GM20431 (cell line): Measurements from ENCODE around the gene NADK2.

Source experiments
- in situ Hi-C: fragments of 300-500 bp; cut with MseI, MboI; formaldehyde crosslinking; loops from one replicate; pipeline ENCODE4 v1.15.0; 2020; ENCODE audit warnings: low sequenced_read_pairs; ENCODE audit not compliant: unreplicated experiment

Gene NADK2

DNA sequence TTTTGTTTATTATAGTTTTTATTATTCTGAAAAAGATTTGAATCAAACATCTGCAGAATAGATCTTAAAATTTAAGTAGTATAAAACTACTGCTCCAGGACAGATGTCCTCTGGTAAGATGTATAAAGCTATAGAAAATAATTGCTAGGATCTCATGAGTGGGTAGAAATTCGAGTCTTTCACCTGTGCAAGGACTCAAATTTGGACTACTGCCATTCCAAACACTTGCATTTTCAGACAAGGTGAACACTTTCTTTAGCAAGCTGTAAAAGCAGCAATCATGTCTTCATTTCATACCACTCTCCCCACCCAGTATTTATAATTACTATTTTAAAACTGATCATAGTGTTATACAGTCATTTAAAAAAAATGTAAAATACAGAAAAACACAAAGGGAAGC, 69.1 kb downstream of the NADK2 start:
- in situ Hi-C loops: no loop called here

DNA sequence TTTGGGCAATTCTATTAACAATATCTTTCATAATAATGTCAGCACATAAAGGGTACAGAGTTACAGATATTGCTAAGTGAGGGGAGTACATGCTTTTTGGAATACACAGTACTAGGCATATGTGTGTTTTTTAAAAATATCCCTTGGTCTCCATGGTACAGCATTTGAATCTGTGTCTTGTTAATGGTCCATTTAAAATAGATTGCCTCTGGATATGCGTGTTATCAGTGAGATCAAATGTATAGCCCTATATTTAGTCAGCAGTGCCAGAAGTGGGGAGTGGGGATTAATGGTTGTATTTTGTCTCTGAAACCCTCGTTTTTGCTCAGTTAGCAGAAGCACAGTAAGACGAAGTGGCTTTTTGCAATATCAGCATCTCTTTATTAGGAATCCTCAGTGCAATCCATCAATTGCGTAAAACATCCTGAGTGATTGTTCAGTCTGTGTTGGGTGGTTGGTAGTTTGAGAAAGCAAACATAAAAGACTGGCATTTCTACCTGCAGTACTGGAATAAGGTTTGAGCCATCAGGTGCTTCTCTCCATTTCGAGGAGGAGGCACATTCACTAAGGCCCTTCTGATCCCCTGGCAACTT, 70.8 kb downstream of the NADK2 start:
- in situ Hi-C loops: no loop called here

DNA sequence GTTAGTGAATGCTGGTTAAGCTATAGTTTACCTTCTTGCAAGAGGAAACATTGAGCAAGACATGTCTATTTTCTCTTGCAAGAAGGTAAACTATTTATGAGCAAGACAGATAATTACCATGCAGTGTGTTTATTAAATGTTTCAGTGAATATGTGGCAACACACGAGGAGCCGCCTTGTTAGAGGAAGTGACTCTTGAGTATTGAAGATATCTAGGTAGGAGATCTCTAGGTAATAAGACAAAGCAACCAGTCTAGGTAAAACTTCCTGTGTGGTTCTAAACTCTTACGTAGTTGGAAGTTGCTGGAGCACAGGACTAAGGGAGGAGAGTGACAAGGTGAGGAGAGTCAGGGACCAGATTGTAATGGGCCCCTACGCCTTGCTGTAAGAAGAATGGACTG, 73.0 kb downstream of the NADK2 start:
- in situ Hi-C loops: no loop called here

DNA sequence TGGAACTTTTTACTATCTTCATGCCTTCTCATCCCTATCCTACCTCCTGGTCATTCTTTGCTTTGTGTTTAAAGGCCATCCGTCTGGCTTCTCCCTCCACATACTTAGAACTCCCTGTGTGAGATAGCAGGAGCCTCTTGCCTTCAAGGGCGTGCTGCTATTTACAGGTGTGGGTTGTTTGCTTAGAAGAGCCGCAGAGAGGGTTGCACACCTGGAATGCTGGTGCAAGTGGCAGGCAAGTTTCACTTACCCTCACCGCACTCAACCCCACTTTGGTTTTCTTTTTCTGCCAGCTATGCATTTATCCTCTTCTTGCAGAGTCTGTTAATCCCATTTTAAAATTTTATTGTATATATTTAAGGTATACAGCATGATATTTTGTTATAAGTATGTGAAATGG, 77.3 kb downstream of the NADK2 start:
- in situ Hi-C loops: no loop called here

DNA sequence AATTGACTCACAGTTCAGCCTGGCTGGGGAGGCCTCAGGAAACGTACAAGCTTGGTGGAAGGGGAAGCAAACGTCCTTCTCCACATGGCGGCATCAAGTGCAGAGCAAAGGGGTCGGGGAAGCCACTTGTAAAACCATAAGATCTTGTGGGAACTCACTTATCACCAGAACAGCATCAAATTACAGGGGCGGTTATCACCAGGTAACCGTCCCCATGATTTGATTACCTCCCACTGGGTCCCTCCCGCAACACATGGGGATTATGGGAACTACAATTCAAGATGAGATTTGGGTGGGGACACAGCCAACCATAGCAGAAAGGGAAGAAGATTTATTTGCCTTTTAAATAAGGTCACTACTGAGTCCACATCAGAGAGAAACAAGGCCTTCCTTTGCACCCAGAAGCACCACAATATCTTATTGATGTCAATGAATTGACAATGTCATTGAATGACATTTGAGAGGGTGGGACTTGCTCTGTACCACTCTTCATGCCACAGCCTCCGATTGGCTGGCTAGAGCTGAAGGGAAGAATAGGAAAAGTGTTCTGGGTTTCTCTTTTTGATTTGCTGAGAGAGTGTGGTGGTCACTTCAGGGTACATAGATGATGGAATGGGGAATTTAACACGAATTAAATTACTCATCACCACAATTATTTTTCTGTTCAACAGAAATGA, 78.8 kb downstream of the NADK2 start:
- in situ Hi-C loops: no loop called here

DNA sequence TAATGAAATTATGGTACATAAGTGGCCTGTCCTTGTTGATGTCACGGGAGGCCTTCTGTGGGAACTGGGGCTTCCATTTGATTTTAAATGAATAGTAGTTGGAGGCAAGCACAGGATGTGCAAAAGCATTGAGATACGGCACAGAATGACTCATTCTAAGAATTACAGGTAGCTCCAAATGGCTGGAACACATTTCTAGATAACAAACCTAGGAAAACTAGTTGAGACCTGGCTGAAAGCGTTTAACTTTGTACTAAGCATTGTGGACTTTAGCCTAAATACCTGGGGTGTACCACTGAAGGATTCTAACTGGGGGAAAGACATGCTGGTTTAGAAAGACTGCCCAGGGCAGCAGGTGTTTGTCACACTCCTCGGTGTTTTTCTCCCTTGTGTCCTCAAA, 80.4 kb downstream of the NADK2 start:
- in situ Hi-C loops: no loop called here

DNA sequence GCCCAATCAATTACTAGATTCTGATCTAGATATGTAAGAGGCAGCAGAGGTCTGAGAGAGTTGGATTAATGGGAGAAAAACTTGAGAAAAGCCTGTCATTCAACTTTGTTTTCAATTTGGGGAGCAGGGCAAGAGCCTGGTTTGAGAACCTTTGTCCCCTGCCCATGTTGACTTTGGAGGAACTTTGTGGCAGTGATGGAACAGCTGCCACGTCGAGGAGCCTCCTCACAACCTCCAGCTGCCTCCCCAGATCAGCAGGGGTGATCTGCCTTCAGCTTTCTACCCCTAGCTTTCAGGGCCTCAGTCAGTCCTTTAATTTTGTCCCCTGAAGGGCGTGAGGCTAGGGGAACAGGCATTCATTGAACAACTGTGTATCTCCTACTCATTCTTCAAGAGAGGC, 81.1 kb downstream of the NADK2 start:
- in situ Hi-C loops: no loop called here

DNA sequence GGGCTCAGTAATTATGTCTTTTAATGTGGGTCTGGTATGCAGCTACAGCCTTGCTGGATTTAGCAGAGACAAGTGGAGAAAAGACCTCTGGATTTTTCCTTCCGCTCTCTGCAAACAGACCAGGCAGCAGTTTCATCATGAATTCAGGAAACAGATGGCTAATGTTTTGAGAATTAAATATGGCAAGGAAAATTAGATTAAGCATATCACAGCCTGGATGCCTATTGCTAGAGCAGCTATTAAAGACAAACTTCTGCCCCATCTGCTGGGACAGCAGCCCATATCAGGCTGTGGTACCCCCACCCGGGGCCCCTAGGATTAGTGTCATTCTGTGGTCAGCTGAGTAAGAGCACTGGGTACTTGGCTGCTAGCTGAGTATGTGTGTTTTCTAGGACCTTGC, 83.6 kb downstream of the NADK2 start:
- in situ Hi-C loops: no loop called here

DNA sequence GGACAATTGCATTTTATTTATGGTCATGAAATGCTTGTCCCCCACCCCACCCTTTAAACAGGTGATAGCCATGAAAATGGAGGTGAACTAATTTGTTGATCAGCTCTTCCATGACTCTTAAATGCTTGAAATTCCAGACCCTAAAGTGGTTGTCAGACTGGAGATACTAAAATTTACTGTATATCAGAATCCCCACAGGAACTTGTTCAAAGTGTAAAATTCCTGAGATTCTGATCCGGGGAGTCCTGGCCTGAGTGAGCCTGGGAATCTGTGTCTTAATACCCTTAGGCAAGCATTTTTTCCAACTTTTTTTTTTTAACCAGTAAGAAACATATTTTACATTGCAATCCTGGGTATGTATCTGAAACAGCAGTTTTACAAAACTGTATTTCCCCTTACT, 85.1 kb downstream of the NADK2 start:
- in situ Hi-C loops: no loop called here

DNA sequence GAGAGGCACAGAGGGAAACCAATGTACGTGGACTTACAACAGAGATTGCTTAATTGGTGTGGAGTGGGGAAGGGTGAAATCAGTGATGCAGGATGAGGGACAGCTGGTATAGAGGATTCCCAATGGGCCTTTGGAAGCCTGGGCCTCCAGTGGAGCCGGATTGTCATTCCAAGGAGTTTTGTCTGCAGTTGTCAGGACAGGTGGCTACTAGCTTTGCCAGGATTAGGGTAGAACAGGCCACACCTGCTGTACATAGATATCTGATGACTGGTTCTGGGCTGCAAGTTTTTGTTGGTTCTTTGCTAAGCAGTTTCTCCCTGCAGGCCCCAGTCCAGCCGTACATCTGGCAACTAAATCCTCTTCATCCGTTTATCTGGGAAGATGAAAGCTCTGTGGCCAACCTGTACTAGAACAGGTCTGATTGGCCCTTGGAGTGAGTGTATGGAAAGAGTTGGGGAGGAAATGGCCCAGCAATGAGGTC, 85.6 kb downstream of the NADK2 start:
- in situ Hi-C loops: no loop called here

DNA sequence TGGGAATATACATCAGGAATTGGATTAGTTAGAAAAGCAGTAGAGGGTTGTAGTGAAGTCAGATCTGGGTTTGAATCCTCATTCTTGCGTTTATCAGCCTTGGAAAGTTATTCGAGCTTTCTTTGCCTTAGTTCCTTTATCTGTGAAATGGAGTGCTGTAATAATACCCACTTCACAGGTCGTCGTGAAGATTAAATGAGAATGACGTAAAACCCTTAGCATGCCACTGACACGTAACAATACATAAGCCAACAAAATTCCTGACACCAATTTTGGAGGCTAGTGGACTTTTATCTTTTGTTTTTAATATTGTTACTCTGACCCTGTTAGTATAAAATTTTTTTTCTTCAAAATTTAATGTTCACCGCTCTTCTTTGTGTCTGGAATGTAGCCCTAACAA, 86.4 kb downstream of the NADK2 start:
- in situ Hi-C loops: no loop called here

DNA sequence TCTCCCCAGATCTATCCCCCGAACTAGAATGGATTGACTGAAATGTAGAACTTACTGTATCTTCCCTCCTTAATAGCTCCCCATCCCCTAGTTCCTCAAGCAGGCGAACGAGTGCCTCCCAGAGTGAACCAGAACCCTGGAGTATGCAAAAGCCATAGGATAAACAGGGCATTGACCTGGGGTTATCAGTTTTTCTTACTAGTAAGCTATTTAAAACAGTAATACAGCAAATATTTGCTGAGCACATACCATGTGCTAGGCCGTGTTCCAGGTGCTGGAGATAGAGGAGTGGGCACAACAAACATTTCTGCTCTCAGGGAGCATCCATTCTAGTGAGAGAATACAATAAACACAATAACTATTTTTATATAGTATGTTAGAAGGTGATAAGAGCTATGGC, 88.0 kb downstream of the NADK2 start:
- in situ Hi-C loops: no loop called here

DNA sequence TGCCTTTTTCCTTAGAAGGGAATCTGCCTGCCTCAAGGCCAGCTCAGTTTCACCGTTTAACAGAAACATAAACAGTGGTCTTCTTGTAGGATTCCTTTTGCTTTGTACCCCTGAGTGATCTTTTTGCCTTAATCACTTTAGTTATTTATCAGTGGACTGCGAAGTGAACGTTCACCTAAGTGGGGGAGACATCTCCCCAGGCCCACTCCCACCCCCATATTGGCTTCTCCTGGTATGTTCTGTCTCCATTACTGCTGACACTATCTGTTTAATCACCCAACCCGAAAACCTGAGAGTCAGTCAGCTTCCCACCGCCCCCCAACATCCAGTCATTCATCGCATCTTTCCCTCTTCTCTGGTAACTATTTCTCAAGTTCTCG, 88.4 kb downstream of the NADK2 start:
- in situ Hi-C loops: no loop called here

DNA sequence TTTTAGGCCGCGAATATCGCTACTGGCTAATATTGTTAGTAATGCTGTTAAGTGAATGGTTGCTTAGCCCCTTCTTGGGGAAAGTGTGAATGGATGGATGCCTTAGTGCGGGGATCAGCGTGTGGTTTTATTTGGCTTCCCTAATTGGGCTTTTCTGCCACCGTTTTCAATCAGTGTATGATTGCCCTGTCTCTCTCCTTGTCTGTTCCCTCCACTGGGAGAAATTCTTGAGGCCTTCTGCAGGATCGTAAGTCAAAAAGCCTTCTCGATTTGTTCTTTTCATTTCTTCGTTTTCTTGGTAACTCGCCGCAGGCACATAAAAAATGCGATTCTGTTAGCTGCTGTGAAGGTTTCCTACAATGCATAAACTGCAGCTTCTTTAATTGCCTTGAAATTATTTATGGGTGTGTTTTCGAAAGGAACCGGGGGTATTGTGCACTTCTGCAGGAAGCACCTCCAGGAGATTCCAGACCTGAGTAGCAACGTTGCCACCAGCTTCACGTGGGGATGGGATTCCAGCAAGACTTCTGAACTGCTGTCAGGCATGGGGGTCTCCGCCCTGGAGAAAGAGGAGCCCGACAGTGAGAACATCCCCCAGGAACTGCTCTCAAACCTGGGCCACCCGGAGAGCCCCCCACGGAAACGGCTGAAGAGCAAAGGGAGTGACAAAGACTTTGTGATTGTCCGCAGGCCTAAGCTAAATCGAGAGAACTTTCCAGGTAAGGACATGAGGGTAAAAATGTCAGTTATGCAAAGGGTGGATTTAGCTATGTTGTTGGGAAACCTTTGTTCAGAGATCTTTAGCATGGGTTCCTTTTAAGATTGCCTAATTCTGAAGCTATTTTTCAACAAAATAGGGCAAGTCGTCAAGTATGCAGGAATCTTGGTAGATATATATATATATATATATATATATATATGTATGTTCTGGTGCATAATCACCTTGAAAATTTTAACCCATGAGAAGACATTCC, 89.1 kb downstream of the NADK2 start:
- in situ Hi-C loops: no loop called here

DNA sequence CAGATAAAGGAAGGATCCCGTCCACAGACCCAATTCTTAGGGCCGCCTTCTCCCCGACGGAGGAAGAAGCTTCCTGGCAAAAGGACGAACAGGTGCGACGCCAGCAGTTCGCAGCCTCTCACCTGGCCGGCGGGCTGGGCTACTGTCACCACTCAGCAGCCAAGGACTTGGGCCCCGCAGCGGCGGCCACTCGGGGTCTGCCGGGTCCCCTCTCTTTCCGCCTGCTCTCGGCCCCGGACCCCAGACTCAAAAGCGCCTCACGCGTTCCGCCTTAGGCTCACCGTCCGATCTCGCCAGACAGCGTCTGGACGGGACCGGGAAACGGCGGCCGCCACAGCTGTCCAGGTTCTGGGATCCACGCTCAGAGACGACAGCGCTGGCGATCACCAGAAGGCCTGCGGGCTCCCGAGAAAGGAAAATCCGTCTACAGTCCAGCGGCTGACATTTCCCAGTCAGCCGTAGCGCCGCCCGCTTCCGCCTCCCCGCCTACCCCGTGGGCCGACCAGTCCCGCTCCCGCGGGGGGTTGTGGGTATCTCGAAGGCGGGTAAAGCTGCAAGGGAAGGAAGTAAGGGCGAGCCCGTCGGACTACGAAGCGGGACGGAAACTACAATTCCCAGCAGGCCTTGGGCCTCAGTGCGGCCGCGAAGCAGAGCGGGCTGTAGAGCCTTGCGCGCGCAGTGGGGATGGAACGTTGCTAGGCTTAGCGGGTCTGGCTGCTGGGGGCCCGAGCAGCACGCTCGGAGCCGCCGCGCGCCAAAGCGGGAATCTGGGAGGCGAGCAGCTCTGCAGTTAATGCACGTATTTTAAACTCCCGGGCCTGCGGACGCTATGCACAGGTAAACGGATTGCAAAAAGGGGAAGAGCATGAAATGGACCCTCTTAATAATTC, 90.0 kb downstream of the NADK2 start, which contains the start of the genes LMBRD2 and SKP2:
Gene LMBRD2, minus strand, starts transcription at position 454 of the 890 bp plus-strand sequence. CDS start 8,538 bp downstream, outside the sequence.
Gene SKP2, plus strand, starts transcription at position 678 of the 890 bp plus-strand sequence. Its CDS starts 152 bp downstream, at position 830.
- in situ Hi-C loops: no loop called here

DNA sequence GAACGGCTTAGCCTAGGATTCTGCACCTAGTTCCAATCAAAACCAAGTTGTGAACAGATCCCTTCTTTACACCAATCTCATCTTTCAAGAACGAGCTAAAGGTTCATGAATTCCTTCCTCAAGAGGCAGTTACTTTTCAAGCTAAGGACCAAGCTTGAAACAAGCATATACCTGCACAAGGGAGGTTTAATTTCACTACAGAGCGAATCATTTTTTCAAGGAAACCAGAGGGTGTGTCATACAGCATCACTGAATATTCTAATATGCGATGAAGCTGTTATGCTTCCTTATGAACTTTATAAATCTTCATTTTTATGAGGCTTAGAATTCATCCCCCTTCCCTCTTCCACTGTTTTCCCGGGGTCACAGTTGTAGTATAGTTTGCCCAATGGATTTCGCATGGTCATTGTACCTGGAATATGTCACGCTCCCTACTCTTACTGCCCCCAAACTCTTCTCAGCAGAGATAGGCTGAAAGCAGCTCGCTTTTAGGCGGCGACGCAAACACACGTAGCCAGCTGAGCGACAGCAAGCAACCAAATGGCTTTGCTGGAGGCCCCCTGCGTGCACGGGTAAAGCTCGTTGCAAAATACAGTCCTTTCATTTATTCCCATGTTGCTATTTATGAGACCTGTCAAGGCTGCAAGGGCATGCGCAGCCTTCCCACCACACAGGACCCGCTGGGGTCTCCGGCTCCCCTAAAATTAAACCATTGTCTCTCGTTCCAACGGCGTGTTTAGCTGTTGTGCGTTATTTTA, 90.9 kb downstream of the NADK2 start:
- in situ Hi-C loops: no loop called here

DNA sequence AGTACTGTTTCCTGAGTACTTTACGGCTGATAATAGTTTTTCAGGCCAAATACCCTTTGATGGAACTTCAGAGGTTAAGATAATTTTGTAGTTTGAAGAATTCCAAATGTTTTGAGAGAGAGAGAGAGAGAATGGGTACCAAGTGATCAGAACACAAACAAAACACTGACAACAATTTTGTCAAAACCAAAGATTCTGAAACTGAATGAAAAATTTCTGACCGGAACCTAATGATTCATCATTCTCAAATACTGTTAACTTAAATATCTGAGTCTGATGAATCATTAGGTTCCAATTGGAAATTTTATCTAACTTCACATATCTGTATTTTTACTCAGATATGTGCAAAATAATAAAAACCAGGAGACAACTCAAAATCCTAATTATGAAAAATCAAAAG, 94.0 kb downstream of the NADK2 start:
- in situ Hi-C loops: no loop called here

DNA sequence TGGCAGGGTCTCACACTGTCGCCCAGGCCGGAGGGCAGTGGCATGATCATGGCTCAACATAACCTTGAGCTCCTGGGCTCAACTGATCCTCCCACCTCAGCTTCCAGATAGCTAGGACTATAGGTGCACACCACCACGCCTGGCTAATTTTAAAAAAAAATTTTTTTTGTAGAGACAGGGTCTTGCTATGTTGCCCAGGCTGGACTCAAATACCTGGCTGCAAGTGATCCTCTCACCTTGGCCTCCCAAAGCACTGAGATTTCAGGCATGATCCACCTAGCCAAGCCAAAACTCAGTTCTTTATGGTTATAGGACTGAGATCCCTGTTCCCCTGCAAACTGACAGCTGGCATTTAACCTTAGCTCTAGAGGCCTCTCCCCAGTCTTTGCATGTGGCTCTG, 95.3 kb downstream of the NADK2 start:
- in situ Hi-C loops: no loop called here

DNA sequence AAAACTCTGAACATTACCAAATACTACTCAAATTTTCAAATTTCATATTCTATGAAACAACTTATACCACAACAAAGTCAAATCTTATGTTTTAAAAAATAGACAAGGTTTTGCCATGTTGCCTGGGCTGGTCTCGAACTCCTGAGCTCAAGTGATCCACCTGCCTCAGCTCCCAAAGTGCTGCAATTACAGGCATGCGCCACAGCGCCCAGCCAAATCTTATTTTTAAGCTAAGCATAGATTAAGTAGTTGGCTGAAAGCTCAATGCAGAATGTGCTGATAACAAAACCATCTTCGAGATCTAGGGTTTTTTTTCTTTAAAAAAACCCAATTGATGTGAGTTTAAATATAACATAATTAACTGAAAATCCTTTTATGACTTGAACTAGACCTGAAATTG, 96.4 kb downstream of the NADK2 start:
- in situ Hi-C loops: no loop called here
